Middle frontal gyrus (tissue), 1 donor: ENCODE results near the gene RASAL2.
"Not testable (repeated sequence)": the region's sequence is repeated elsewhere in the genome, so short reads cannot be mapped to it uniquely, and the experiment has no call there.

Source experiments
- DNase-seq: peaks from one replicate; pipeline ENCODE4 v3.0.0-alpha.2; 2015; ENCODE audit warnings: low spot score; ENCODE audit errors: extremely low spot score

Gene RASAL2

GRCh38 chr1:178339834-178340233, 245.9 kb downstream of the RASAL2 start:
- no peak for DNase-seq

- no peak for DNase-seq
These were observed 247.5 kb downstream of the RASAL2 start for GRCh38 chr1:178341261-178341956.

- no peak for DNase-seq
These were observed 248.8 kb downstream of the RASAL2 start for GRCh38 chr1:178342745-178343144.

GRCh38 chr1:178344513-178345091, 250.7 kb downstream of the RASAL2 start:
- DNase-seq = no peak

- DNase-seq = no peak
These were observed 251.3 kb downstream of the RASAL2 start for GRCh38 chr1:178345238-178345637.

GRCh38 chr1:178345807-178346206, 251.9 kb downstream of the RASAL2 start:
- DNase-seq = no peak

GRCh38 chr1:178349801-178350200, 255.9 kb downstream of the RASAL2 start:
- no peak for DNase-seq

- DNase-seq = not testable (repeated sequence)
These were observed 258.0 kb downstream of the RASAL2 start for GRCh38 chr1:178351911-178352310.

- DNase-seq = no peak
These were observed 259.0 kb downstream of the RASAL2 start for GRCh38 chr1:178352790-178353416.

- no peak for DNase-seq
These were observed 259.6 kb downstream of the RASAL2 start for GRCh38 chr1:178353524-178353923.

- DNase-seq = no peak
These were observed 260.9 kb downstream of the RASAL2 start for GRCh38 chr1:178354816-178355215.

GRCh38 chr1:178356299-178356698, 262.4 kb downstream of the RASAL2 start:
- DNase-seq = no peak

- DNase-seq = no peak
These were observed 264.6 kb downstream of the RASAL2 start for GRCh38 chr1:178358456-178358855.

- no peak for DNase-seq
These were observed 266.5 kb downstream of the RASAL2 start for GRCh38 chr1:178360421-178360820.

- no peak for DNase-seq
These were observed 267.9 kb downstream of the RASAL2 start for GRCh38 chr1:178361847-178362246.

GRCh38 chr1:178362747-178363146, 268.8 kb downstream of the RASAL2 start:
- DNase-seq = no peak

GRCh38 chr1:178364782-178365181, 270.9 kb downstream of the RASAL2 start:
- DNase-seq = no peak

GRCh38 chr1:178367151-178367550, 273.2 kb downstream of the RASAL2 start:
- DNase-seq = no peak

GRCh38 chr1:178368208-178368607, 274.3 kb downstream of the RASAL2 start:
- no peak for DNase-seq

- no peak for DNase-seq
These were observed 277.3 kb downstream of the RASAL2 start for GRCh38 chr1:178371235-178371634.

GRCh38 chr1:178371933-178372388, 278.1 kb downstream of the RASAL2 start:
- DNase-seq = no peak

GRCh38 chr1:178374016-178374415, 280.1 kb downstream of the RASAL2 start:
- DNase-seq = no peak

- no peak for DNase-seq
These were observed 282.1 kb downstream of the RASAL2 start for GRCh38 chr1:178376008-178376407.
